NB4 (cell line): ENCODE data around the gene CBX3.
"Not testable (repeated sequence)": the region's sequence is repeated elsewhere in the genome, so short reads cannot be mapped to it uniquely, and the experiment has no call there.

Source experiments
- DNase-seq: peaks from one replicate; pipeline ENCODE4 v3.0.0; 2010; ENCODE audit warnings: low read depth
- H3K4me3 ChIP-seq: one replicate; pipeline ENCODE4 v1.5.1; 2011; ENCODE audit warnings: mild to moderate bottlenecking, low read depth, low read length, moderate library complexity
- MYC ChIP-seq: IDR thresholded peaks from 2 replicates; pipeline ENCODE4 v1.6.1; 2011; ENCODE audit warnings: low read depth, low read length
- POLR2A ChIP-seq: IDR thresholded peaks from 2 replicates; pipeline ENCODE4 v1.6.1; 2011; ENCODE audit warnings: mild to moderate bottlenecking; ENCODE audit not compliant: insufficient read length; ENCODE audit errors: extremely low read depth
- TF ChIP-seq, protein P1 (sequence below): IDR thresholded peaks from 2 replicates; pipeline ENCODE4 v1.6.1; 2011; ENCODE audit warnings: low read depth, low read length
- TF ChIP-seq, protein P2 (sequence below): IDR thresholded peaks from one replicate; pipeline ENCODE4 v1.5.1; 2012; ENCODE audit warnings: low read depth, low read length

CBX3 gene

DNA sequence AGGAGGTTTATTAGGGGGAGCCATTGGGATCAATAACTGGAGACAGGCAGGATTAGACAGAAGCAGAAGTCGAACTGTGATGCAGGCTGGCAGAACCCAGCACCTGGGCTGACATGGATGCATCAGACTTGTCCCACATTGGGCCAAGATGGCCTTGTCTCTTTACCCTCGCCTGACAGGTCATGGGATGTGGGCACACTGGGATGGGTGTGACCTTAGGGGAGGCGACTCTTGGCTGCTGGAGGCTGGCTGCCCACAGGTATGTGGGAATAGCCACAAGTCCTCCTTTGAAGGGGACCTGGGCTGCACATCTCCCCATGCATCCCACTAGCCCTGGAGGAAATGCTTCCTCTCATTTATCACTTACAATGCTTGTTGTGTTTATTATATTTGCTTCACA, 32.3 kb upstream of the CBX3 start:
- no peak for TF ChIP-seq POLR2A
- no peak overlapping the region for H3K4me3 ChIP-seq
- no peak for DNase-seq

DNA sequence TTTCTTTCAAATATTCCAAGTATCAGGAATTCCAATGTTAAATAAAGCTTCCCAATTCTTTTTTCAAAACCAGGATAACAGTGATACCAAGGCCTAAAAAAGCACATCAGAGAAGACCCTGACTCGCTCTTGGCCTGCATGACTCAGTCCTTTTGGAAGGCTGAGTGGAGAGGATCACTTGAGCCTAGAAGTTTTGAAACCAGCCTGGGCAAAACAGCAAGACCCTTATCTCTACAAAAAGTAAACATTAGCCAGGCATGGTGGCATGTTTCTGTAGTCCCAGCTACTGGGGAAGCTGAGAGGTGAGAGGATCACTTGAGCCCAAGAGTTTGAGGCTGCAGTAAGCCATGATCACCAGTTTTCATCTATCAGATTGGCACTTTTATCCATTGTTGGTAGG, 30.9 kb upstream of the CBX3 start:
- no peak overlapping the region for H3K4me3 ChIP-seq
- TF ChIP-seq MYC (no peak), POLR2A (no peak)
- TF ChIP-seq, protein P1, sequence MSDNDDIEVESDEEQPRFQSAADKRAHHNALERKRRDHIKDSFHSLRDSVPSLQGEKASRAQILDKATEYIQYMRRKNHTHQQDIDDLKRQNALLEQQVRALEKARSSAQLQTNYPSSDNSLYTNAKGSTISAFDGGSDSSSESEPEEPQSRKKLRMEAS, result no peak
- TF ChIP-seq, protein P2, sequence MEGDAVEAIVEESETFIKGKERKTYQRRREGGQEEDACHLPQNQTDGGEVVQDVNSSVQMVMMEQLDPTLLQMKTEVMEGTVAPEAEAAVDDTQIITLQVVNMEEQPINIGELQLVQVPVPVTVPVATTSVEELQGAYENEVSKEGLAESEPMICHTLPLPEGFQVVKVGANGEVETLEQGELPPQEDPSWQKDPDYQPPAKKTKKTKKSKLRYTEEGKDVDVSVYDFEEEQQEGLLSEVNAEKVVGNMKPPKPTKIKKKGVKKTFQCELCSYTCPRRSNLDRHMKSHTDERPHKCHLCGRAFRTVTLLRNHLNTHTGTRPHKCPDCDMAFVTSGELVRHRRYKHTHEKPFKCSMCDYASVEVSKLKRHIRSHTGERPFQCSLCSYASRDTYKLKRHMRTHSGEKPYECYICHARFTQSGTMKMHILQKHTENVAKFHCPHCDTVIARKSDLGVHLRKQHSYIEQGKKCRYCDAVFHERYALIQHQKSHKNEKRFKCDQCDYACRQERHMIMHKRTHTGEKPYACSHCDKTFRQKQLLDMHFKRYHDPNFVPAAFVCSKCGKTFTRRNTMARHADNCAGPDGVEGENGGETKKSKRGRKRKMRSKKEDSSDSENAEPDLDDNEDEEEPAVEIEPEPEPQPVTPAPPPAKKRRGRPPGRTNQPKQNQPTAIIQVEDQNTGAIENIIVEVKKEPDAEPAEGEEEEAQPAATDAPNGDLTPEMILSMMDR, result no peak
- DNase-seq, result no peak

DNA sequence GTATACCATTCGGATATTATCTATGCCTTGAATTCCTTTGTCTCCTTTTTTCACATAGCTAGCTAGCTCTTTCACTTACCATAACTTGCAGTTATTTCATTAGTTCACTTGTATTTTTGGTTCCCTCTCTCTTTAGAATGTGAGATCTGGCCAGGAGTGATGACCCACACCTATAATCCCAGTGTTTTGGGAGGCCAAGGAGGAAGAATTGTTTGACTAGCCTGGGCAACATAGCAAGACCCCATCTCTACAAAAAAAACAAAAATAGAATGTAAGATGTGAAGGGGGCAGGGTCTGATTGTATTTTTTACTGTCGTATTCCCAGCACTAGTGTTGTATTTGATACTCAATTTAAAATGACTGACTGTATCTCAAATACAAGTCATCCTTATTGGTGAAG, 29.9 kb upstream of the CBX3 start:
- DNase-seq, result no peak
- TF ChIP-seq, protein P2, result no peak
- TF ChIP-seq POLR2A (no peak), MYC (no peak)
- TF ChIP-seq, protein P1, result no peak
- H3K4me3 ChIP-seq, result no peak overlapping the region

DNA sequence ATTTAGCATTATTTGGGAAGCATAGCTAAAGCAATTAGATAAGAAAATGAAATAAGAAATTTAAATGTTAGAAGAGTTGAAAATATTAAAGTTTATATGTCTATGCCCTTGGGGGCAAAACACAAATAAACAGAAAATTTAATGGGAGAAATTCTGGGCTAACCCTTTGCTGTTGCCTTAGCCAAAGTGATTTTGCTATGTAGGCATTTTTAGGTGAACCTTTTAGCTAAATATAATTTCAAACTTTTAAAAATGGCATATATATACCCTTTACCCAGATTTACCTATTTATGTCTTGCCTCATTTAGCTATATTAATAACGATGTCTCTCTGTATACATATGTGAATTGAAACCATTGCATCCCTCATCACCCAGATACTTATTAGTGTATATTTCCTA, 29.5 kb upstream of the CBX3 start:
- no peak overlapping the region for H3K4me3 ChIP-seq
- no peak for DNase-seq
- TF ChIP-seq, protein P1, result no peak
- no peak for TF ChIP-seq POLR2A
- TF ChIP-seq MYC, result no peak
- TF ChIP-seq, protein P2, result no peak

DNA sequence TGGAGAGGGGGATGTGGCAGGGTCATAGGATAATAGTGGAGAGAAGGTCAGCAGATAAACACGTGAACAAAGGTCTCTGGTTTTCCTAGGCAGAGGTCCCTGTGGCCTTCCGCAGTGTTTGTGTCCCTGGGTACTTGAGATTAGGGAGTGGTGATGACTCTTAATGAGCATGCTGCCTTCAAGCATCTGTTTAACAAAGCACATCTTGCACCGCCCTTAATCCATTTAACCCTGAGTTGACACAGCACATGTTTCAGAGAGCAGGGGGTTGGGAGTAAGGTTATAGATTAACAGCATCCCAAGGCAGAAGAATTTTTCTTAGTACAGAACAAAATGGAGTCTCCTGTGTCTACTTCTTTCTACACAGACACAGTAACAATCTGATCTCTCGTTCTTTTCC, 25.6 kb upstream of the CBX3 start:
- not testable (repeated sequence) for DNase-seq, H3K4me3 ChIP-seq

DNA sequence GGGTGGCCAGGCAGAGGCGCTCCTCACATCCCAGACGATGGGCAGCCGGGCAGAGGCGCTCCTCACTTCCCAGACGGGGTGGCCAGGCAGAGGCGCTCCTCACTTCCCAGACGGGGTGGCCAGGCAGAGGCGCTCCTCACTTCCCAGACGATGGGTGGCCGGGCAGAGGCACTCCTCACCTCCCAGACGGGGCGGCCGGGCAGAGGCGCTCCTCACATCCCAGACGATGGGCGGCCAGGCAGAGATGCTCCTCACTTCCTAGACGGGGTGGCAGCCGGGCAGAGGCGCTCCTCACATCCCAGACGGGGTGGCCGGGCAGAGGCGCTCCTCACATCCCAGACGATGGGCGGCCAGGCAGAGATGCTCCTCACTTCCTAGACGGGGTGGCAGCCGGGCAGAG, 24.8 kb upstream of the CBX3 start:
- H3K4me3 ChIP-seq, DNase-seq: not testable (repeated sequence)

DNA sequence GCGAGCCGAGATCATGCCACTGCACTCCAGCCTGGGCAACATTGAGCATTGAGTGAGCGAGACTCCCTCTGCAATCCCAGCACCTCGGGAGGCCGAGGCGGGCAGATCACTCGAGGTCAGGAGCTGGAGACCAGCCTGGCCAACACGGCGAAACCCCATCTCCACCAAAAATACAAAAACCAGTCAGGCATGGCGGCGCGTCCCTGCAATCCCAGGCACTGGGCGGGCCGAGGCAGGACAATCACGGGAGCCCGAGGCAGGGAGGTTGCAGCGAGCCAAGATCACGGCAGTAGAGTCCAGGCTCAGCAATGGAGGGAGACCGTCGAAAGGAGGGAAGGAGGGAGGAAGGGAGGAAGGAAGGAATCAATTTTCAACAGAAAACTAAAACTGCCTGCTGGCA, 24.3 kb upstream of the CBX3 start:
- DNase-seq, H3K4me3 ChIP-seq: not testable (repeated sequence)

DNA sequence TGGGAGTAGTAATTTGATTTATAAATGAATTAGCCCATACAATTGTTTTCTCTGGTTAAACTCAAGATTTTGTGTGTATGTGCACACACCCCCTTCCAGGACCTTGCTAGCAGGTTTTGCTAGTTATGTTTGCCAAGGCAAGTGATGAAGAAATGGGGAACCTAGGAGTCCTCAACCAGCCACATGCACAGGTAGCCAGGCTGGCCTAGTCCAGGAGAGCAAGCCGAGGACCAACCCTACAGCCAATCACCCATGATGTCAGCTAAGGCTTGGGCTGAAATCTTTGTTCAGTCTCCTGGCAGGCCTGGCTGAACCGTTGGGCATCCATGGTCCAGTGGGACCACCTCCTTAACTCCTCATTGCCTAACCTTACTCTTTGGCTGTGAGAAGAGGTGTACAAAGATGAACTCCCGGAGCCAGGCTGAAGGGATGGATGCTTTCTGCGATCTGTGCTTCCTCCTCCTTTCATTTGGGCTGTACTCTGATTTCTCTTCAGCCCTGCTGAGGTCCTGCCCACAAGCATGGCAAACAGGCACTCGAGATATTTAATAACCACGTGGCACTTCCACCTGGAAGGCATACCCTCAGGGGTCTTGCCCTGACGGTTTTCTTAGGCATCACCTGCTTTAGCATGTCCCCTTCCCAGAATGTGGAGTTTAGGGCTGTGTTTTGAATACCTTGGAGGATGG, 23.1 kb upstream of the CBX3 start:
- no peak for TF ChIP-seq POLR2A
- TF ChIP-seq MYC, result no peak
- DNase-seq, result no peak
- H3K4me3 ChIP-seq, result no peak overlapping the region

DNA sequence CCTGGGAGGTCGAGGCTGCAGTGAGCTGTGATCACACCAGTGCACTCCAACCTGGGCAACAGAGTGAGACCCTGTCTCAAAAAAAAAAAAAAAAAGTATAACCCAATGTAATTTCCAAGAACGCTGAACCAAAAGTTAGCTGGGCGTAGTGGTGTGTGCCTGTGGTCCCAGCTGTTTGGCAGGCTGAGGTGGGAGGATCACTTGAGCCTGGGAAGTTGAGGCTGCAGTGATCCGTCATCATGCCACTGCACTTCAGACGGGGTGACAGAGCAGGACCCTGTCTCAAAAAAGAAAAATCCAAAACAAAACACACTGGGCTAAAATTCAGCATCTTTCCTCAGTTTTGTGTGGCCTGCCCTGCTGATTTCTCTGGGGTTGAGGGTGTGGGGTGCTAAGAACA, 22.1 kb upstream of the CBX3 start:
- no peak for DNase-seq
- no peak overlapping the region for H3K4me3 ChIP-seq
- TF ChIP-seq POLR2A (no peak), MYC (no peak)
- TF ChIP-seq, protein P1, result no peak
- TF ChIP-seq, protein P2, result no peak
